ENCODE data around the gene KCTD8.

Gene KCTD8

GRCh38 chr4:44162538-44163270 lies 285.9 kb downstream of the KCTD8 start:
- Histone ChIP-seq H2AFZ (no peak overlapping the region), H3K36me3 (ENCODE audit: control insufficient read depth, insufficient read depth, low read length) (no peaks in the 10 kb centered on the region), H3K4me1 (no peaks in the 10 kb centered on the region), H3K9me3 (ENCODE audit: control insufficient read depth, low read length) (no peaks in the 10 kb centered on the region), H3K9ac (no peak overlapping the region), H3K27me3 (ENCODE audit: control insufficient read depth, insufficient read depth, low read length) (no peaks in the 10 kb centered on the region), H3K4me2 (ENCODE audit: low read length) (no peak overlapping the region), H3K79me2 (no peaks in the 10 kb centered on the region), H3K27ac (no peak overlapping the region), H3K4me3 (ENCODE audit: low read depth, low read length) (no peak overlapping the region)
- TF ChIP-seq, protein P1, sequence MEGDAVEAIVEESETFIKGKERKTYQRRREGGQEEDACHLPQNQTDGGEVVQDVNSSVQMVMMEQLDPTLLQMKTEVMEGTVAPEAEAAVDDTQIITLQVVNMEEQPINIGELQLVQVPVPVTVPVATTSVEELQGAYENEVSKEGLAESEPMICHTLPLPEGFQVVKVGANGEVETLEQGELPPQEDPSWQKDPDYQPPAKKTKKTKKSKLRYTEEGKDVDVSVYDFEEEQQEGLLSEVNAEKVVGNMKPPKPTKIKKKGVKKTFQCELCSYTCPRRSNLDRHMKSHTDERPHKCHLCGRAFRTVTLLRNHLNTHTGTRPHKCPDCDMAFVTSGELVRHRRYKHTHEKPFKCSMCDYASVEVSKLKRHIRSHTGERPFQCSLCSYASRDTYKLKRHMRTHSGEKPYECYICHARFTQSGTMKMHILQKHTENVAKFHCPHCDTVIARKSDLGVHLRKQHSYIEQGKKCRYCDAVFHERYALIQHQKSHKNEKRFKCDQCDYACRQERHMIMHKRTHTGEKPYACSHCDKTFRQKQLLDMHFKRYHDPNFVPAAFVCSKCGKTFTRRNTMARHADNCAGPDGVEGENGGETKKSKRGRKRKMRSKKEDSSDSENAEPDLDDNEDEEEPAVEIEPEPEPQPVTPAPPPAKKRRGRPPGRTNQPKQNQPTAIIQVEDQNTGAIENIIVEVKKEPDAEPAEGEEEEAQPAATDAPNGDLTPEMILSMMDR (IDR thresholded peaks at IDR 0.05), result no peak

GRCh38 chr4:44161756-44162155 lies 286.9 kb downstream of the KCTD8 start:
- Histone ChIP-seq H3K36me3 (ENCODE audit: control insufficient read depth, insufficient read depth, low read length) (no peaks in the 10 kb centered on the region), H3K4me3 (ENCODE audit: low read depth, low read length) (no peak overlapping the region), H3K4me1 (no peaks in the 10 kb centered on the region), H3K27me3 (ENCODE audit: control insufficient read depth, insufficient read depth, low read length) (no peaks in the 10 kb centered on the region), H3K27ac (no peak overlapping the region), H3K79me2 (no peaks in the 10 kb centered on the region), H2AFZ (no peak overlapping the region), H3K4me2 (ENCODE audit: low read length) (no peak overlapping the region), H3K9me3 (ENCODE audit: control insufficient read depth, low read length) (no peaks in the 10 kb centered on the region), H3K9ac (no peak overlapping the region)
- TF ChIP-seq, protein P1 (IDR thresholded peaks at IDR 0.05), result no peak

DNA sequence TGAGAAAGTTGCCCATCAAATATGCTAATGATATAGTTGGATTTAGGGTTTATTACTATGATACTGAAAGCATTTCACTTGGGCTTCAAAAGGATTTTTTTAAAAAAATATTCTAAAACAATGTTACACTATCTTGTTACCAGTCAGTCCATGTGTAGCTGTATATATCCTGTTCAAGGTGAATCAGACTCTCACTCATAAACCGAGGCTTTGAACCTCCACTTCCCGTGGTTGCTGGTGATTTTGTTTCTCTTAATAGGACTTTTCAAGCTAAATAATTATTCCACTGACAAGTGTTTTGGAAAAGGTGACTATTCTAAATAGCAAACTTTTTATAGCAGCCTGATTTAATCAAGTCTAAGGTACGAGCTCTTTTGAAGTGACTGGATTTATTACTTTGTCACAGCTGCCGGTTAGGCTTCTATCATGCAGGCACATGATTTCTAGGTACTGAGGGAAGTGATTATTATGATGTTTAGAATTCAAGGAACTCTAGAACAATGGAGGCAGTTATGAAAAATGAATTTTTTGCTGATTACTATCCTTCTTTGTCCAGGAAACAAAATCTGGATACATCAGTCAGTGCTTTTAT lies 287.7 kb downstream of the KCTD8 start:
- H3K9ac ChIP-seq, result no peak overlapping the region
- H3K36me3 ChIP-seq (ENCODE audit: control insufficient read depth, insufficient read depth, low read length), result no peaks in the 10 kb centered on the region
- no peaks in the 10 kb centered on the region for H3K27me3 ChIP-seq (ENCODE audit: control insufficient read depth, insufficient read depth, low read length)

GRCh38 chr4:44159991-44160390 lies 288.6 kb downstream of the KCTD8 start:
- Histone ChIP-seq H2AFZ (no peak overlapping the region), H3K4me1 (no peaks in the 10 kb centered on the region), H3K27ac (no peak overlapping the region), H3K36me3 (ENCODE audit: control insufficient read depth, insufficient read depth, low read length) (no peaks in the 10 kb centered on the region), H3K9me3 (ENCODE audit: control insufficient read depth, low read length) (no peaks in the 10 kb centered on the region), H3K4me2 (ENCODE audit: low read length) (no peak overlapping the region), H3K4me3 (ENCODE audit: low read depth, low read length) (no peak overlapping the region), H3K79me2 (no peaks in the 10 kb centered on the region), H3K27me3 (ENCODE audit: control insufficient read depth, insufficient read depth, low read length) (no peaks in the 10 kb centered on the region), H3K9ac (no peak overlapping the region)
- TF ChIP-seq, protein P1 (IDR thresholded peaks at IDR 0.05), result no peak

More for the DNA sequence above, 287.7 kb downstream of the KCTD8 start:
- Histone ChIP-seq H3K79me2 (no peaks in the 10 kb centered on the region), H3K4me1 (no peaks in the 10 kb centered on the region), H3K4me2 (ENCODE audit: low read length) (no peak overlapping the region), H2AFZ (no peak overlapping the region), H3K4me3 (ENCODE audit: low read depth, low read length) (no peak overlapping the region), H3K27ac (no peak overlapping the region), H3K9me3 (ENCODE audit: control insufficient read depth, low read length) (no peaks in the 10 kb centered on the region)
- TF ChIP-seq, protein P1 (IDR thresholded peaks at IDR 0.05), result no peak
